Osteocyte (in vitro differentiated cells): Measurements from ENCODE around the gene SEMA3D. TPM values are rescaled to one million over a fixed set of nuclear protein-coding genes. Genes with fewer than 3 reads are reported as not detected.

ENCODE experiments used
- DNase-seq: peaks from one replicate; pipeline ENCODE4 v3.0.0; 2021; ENCODE audit warnings: mixed read lengths; ENCODE audit not compliant: unreplicated experiment; ENCODE audit errors: extremely low spot score
- H3K27ac Mint-ChIP-seq: one replicate; pipeline ENCODE4 v1.8.0; 2021; ENCODE audit warnings: mild to moderate bottlenecking, mixed read lengths; ENCODE audit not compliant: unreplicated experiment
- H3K27me3 Mint-ChIP-seq: one replicate; pipeline ENCODE4 v1.8.0; 2021; ENCODE audit warnings: mixed read lengths; ENCODE audit not compliant: unreplicated experiment
- H3K36me3 Mint-ChIP-seq: one replicate; pipeline ENCODE4 v1.8.0; 2021; ENCODE audit warnings: mixed read lengths; ENCODE audit not compliant: unreplicated experiment
- H3K4me1 Mint-ChIP-seq: one replicate; pipeline ENCODE4 v1.8.0; 2021; ENCODE audit warnings: mixed read lengths; ENCODE audit not compliant: unreplicated experiment
- H3K4me3 Mint-ChIP-seq: one replicate; pipeline ENCODE4 v1.8.0; 2021; ENCODE audit warnings: mild to moderate bottlenecking, moderate library complexity, mixed read lengths; ENCODE audit not compliant: unreplicated experiment
- H3K9me3 Mint-ChIP-seq: one replicate; pipeline ENCODE4 v1.8.0; 2021; ENCODE audit warnings: mixed read lengths; ENCODE audit not compliant: unreplicated experiment
- total RNA-seq: library from RNA; stranded (reverse); gene quantifications from 2 replicates; pipeline ENCODE4 v1.2.1, GENCODE V29; 2021
- TF ChIP-seq, protein P1 (sequence below): fragments of 200-600 bp; sonication (generic); IDR thresholded peaks from 2 replicates; pipeline ENCODE4 v1.5.0; 2021; ENCODE audit warnings: antibody characterized with exemption, mild to moderate bottlenecking, moderate library complexity

SEMA3D gene
- total RNA-seq, 1 donor from 2014 or later = 18.6 TPM

DNA sequence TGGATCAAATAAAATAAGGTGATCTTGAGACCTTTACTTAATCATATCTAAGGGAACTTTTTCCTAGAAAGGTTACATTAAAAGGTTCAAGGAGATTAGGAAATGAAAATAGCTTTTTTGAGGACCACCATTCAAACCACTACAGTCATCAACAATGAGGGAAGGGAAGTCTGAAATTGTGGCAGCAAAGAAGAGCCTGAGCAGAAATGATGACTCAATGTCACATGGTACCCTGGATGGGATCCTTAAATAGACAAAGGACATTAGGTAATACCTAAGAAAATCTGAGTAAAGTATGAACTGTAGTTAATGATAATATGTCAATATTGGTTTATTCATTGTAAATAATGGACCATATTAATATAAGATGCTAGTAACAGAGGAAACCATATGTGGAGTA lies 236.0 kb downstream of the SEMA3D start:
- Mint-ChIP-seq H3K27me3 (no peaks in the 10 kb centered on the region), H3K27ac (no peak overlapping the region), H3K36me3 (no peaks in the 10 kb centered on the region), H3K4me1 (peaks cover 30% of the 10 kb centered on the region), H3K4me3 (no peak overlapping the region), H3K9me3 (peaks cover 10% of the 10 kb centered on the region)
- DNase-seq = no peak
- TF ChIP-seq, protein P1, sequence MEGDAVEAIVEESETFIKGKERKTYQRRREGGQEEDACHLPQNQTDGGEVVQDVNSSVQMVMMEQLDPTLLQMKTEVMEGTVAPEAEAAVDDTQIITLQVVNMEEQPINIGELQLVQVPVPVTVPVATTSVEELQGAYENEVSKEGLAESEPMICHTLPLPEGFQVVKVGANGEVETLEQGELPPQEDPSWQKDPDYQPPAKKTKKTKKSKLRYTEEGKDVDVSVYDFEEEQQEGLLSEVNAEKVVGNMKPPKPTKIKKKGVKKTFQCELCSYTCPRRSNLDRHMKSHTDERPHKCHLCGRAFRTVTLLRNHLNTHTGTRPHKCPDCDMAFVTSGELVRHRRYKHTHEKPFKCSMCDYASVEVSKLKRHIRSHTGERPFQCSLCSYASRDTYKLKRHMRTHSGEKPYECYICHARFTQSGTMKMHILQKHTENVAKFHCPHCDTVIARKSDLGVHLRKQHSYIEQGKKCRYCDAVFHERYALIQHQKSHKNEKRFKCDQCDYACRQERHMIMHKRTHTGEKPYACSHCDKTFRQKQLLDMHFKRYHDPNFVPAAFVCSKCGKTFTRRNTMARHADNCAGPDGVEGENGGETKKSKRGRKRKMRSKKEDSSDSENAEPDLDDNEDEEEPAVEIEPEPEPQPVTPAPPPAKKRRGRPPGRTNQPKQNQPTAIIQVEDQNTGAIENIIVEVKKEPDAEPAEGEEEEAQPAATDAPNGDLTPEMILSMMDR = no peak

DNA sequence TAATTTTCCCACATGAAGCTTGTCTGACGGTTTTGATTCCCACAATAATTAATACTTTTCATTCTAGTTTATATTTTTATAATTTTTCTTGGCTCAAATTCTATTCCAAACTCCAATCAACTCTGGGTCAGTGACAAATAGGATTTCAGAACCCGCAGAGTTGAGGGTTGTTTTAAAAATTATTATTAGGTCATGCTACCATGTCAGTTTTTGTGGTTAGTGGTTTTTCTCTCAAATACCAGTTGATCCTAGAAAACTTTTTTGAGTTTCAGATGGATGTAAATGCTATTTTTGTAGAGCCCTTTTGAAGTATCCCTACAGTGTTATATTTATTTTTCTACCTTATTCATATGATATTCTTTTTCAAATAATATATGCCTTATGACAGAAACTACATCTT lies 237.4 kb downstream of the SEMA3D start:
- DNase-seq = no peak
- Mint-ChIP-seq H3K9me3 (no peaks in the 10 kb centered on the region), H3K27ac (no peak overlapping the region), H3K27me3 (no peaks in the 10 kb centered on the region), H3K36me3 (no peaks in the 10 kb centered on the region), H3K4me1 (peaks cover 30% of the 10 kb centered on the region), H3K4me3 (no peak overlapping the region)
- TF ChIP-seq, protein P1 = no peak

DNA sequence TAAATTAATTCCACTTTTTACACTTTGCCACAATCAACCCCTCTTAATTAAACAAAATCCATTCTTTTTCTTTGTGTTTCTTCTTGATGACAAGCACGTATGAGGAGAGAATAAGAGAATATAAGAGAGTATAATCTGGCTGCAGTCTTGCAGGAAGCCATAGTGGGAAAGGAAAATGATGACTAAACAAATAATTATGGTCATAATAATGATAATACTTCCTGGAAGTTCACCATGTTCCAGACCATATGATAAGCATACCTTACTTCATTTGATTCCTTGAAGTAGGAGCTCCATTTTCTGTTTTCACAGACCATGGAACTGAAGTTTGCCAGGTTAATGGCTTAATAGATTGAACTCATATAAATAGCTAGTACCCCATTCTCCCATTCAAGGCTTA lies 237.8 kb downstream of the SEMA3D start:
- Mint-ChIP-seq H3K27me3 (no peaks in the 10 kb centered on the region), H3K4me1 (peaks cover 30% of the 10 kb centered on the region), H3K9me3 (no peaks in the 10 kb centered on the region), H3K27ac (no peak overlapping the region), H3K4me3 (no peak overlapping the region), H3K36me3 (no peaks in the 10 kb centered on the region)
- TF ChIP-seq, protein P1 = no peak
- no peak for DNase-seq

DNA sequence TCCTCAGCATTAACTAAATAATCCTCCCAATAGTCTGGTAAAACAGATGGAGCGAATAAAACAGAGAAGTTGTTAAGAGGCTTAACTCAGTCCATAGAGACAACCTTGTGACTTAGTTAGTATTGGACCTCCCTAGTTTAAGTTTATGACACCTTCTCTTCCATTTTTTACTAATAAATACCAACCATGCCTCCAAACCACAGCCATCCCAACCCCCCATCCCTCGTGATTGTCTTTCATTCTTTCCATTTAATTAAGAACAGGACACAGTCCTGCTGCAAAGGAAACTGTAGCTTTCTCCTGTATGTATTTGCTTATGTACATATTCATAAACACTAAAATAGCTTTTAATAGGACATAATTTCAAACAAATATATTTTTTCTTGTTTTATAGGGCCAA lies 238.2 kb downstream of the SEMA3D start:
- Mint-ChIP-seq H3K9me3 (no peaks in the 10 kb centered on the region), H3K4me1 (peaks cover 30% of the 10 kb centered on the region), H3K27me3 (no peaks in the 10 kb centered on the region), H3K27ac (no peak overlapping the region), H3K36me3 (no peaks in the 10 kb centered on the region), H3K4me3 (no peak overlapping the region)
- TF ChIP-seq, protein P1 = no peak
- DNase-seq = no peak

DNA sequence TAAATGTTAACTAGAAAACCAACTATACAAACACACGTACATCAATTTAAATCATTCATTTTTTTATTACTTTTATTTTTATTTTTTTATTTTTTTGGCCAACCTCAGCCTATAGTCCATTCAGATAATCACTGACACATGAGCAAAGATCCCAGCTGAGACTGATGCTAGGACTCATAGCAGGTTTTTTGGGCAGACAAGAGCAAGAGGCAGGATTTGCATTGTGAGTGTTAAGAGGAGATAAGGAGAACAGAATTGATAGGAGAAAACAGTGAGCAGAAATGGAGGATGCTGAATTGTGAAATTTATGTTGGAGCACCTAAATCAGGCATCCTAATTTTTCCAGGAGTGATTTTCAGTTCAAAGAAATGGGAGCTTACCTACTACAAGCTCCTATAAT lies 240.3 kb downstream of the SEMA3D start:
- no peaks in the 10 kb centered on the region for H3K27me3 Mint-ChIP-seq
- H3K9me3 Mint-ChIP-seq = no peaks in the 10 kb centered on the region
- no peak for DNase-seq
- TF ChIP-seq, protein P1 = no peak
- H3K36me3 Mint-ChIP-seq = no peaks in the 10 kb centered on the region
- no peak overlapping the region for H3K4me3 Mint-ChIP-seq
- no peak overlapping the region for H3K27ac Mint-ChIP-seq
- peaks cover 30% of the 10 kb centered on the region for H3K4me1 Mint-ChIP-seq
